Right atrium auricular region (tissue), 2 donors: ENCODE results near the gene TENM4. TPM values are rescaled to one million over a fixed set of nuclear protein-coding genes. Genes with fewer than 3 reads are reported as not detected.

ENCODE experiments used
- DNase-seq: peaks from one replicate; pipeline ENCODE4 v3.0.0-alpha.2; 2019; ENCODE audit warnings: low spot score
- H3K27ac ChIP-seq, 2 donors: fragments of 200-600 bp; sonication (generic); 1 replicate in 1 of 2; 2 replicates in 1 of 2; pipeline ENCODE4 v1.5.1; 2016 to 2019
- H3K27me3 ChIP-seq, 2 donors: fragments of 200-600 bp; sonication (generic); one replicate each; pipeline versions ENCODE4 v1.5.1 to v1.6.0; 2017 to 2019
- H3K36me3 ChIP-seq: fragments of 200-600 bp; sonication (generic); one replicate; pipeline ENCODE4 v1.5.1; 2016
- H3K4me1 ChIP-seq, 2 donors: fragments of 200-600 bp; sonication (generic); one replicate each; pipeline versions ENCODE4 v1.5.1 to v1.6.0; 2017 to 2019
- H3K4me3 ChIP-seq, 2 donors: fragments of 200-600 bp; sonication (generic); 1 replicate in 1 of 2; 2 replicates in 1 of 2; pipeline ENCODE4 v1.5.1; 2017 to 2019; ENCODE audit warnings: mild to moderate bottlenecking in 1 of 2, moderate library complexity in 1 of 2
- H3K9me3 ChIP-seq, 2 donors: fragments of 200-600 bp; sonication (generic); one replicate each; pipeline ENCODE4 v1.5.1; 2019
- total RNA-seq, 2 donors: library from RNA; depleted of rRNA; stranded (reverse); fragments of >200 nt; gene quantifications; one replicate each; pipeline ENCODE4 v1.1.0, GENCODE V29; 2016
- TF ChIP-seq, protein P1 (sequence below), 2 donors: fragments of 200-600 bp; sonication (generic); IDR thresholded peaks; one replicate each; pipeline ENCODE4 v1.5.1; 2019; ENCODE audit warnings: antibody characterized with exemption in 2 of 2

TENM4 gene
- total RNA-seq, 2 donors from 2014 or later = 0.30 to 0.98 TPM

DNA sequence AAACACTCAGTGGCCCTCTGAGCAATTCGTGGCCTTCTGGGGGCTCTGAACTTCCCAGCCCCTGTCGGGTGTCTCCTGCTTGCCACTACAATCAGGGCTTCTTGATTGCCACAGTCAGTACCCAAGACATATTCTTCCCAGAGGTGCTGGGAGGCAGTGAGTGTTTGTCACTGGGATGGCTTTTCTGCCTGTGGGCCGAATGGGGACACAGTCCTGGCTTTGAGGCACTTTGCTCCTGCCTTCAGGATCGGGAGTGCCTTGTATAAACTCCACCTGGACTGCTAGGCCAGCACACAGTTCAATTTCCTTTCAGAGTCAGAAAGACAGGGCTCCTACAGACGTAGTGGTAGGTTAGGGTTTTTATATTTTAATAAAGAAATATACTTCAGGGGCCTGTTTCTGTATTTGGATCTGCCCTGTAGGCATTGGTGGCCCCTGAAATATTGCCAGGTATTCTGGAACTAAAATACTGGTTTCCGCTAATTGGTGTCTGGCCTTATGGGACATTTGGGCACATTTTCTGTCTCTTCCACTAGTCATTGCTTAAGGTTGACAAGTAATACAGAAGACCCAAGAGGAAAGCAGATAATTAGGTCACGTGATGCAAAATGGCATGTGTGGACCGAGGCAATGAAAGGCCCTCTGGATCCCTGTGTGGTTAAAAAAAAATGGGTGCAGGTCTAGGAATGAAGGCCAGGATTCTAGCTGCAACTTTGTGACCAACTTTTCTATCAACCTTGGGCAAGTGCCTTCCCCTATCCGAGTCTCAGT lies 767.8 kb downstream of the TENM4 start:
- Histone ChIP-seq H3K27me3 (no peaks in the 10 kb centered on the region), H3K27ac (no peak overlapping the region), H3K9me3 (no peaks in the 10 kb centered on the region), H3K4me1 (no peaks in the 10 kb centered on the region), H3K4me3 (no peak overlapping the region), H3K36me3 (no peaks in the 10 kb centered on the region)
- TF ChIP-seq, protein P1, sequence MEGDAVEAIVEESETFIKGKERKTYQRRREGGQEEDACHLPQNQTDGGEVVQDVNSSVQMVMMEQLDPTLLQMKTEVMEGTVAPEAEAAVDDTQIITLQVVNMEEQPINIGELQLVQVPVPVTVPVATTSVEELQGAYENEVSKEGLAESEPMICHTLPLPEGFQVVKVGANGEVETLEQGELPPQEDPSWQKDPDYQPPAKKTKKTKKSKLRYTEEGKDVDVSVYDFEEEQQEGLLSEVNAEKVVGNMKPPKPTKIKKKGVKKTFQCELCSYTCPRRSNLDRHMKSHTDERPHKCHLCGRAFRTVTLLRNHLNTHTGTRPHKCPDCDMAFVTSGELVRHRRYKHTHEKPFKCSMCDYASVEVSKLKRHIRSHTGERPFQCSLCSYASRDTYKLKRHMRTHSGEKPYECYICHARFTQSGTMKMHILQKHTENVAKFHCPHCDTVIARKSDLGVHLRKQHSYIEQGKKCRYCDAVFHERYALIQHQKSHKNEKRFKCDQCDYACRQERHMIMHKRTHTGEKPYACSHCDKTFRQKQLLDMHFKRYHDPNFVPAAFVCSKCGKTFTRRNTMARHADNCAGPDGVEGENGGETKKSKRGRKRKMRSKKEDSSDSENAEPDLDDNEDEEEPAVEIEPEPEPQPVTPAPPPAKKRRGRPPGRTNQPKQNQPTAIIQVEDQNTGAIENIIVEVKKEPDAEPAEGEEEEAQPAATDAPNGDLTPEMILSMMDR (IDR thresholded peaks at IDR 0.05) = no peak
- no peak for DNase-seq

DNA sequence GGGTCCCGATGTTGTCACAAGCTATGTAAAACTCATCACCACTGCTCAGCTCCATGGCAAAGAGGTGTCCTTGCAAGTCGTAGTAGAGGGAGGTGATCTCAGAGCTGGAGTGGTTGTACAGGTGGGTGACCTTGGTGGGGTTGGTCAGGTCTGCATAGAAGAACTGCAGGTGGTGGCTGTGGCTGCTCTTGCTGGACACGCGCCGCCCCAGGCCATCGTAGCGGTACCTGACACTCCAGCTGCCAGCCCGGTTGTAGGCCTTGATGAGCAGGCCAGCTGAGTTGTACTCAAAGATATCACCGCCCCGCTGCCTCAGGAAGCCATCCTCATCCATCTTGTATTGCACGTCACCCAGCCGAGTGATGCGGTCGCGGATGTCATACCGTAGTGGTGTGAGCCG lies 771.6 kb downstream of the TENM4 start:
- H3K27ac ChIP-seq = no peak overlapping the region
- no peak overlapping the region for H3K4me3 ChIP-seq
- no peaks in the 10 kb centered on the region for H3K9me3 ChIP-seq
- H3K4me1 ChIP-seq = no peaks in the 10 kb centered on the region
- no peaks in the 10 kb centered on the region for H3K27me3 ChIP-seq
- TF ChIP-seq, protein P1 (IDR thresholded peaks at IDR 0.05) = no peak
- DNase-seq = no peak
- no peaks in the 10 kb centered on the region for H3K36me3 ChIP-seq

DNA sequence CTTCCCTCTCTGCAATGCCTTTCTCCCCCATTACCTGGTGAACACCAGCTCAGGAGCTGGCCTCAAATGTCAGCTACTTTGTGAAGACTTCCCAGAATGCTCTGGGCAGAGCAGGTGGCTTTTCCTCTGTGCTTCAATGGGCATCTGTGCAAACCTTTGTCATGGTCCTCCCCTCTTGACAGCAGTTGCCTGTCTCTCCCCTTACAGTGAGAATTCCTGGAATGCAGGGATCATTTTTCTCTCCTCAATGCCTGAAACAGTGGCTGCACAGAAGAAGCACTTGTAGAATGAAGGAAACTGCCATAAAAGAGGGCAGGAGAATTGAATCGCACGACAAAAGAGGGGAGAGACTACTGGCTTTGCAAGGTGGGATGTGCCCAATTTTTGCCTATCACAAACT lies 773.4 kb downstream of the TENM4 start:
- DNase-seq = no peak
- no peak overlapping the region for H3K4me3 ChIP-seq
- H3K4me1 ChIP-seq = no peaks in the 10 kb centered on the region
- H3K27ac ChIP-seq = no peak overlapping the region
- no peaks in the 10 kb centered on the region for H3K36me3 ChIP-seq
- H3K9me3 ChIP-seq = no peaks in the 10 kb centered on the region
- H3K27me3 ChIP-seq = no peaks in the 10 kb centered on the region
- TF ChIP-seq, protein P1 (IDR thresholded peaks at IDR 0.05) = no peak

DNA sequence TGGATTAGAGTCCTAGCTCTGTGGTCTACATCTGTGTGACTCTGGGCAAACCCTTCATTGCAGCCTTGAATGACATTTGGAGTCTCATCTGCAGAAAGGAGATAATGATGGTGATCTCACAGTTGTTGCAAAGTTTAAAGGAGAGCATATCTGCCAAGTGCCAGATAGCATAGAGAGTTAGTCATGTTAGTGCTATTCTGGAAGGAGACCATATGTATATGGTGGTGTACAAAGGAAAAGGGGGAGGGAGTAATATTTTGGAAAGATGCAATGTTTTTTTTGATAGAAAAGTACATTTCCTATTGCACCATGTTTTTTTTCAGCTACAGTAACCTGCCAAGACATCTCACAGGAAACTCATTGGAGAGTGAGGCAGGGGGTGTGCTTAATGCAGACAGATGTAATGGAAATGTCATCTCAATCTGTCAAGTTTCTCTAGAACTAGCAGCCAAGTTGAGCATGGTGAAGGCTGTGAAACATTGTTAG lies 774.1 kb downstream of the TENM4 start:
- no peak for DNase-seq
- H3K9me3 ChIP-seq = no peaks in the 10 kb centered on the region
- H3K4me1 ChIP-seq = no peaks in the 10 kb centered on the region
- H3K4me3 ChIP-seq = no peak overlapping the region
- H3K27me3 ChIP-seq = no peaks in the 10 kb centered on the region
- TF ChIP-seq, protein P1 (IDR thresholded peaks at IDR 0.05) = no peak
- no peaks in the 10 kb centered on the region for H3K36me3 ChIP-seq
- no peak overlapping the region for H3K27ac ChIP-seq

DNA sequence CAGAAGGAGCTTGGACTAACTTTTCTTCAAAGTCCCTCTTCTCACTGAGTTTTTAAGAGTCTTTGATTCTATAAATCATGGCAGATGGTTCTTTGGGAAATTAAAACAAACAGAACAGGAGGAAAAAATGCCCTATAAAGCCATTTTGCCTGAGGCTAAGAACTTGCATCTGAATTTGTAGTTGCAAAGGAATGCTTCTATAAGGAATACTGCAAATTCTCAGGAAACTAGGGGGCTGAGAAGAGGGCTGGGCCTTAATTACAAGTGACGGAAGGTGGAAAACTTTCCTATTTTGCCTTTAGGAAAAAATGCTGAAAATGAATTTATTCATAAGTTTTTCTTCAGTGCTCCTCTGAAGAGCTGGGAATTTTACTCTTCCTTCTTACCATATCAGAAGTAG lies 776.2 kb downstream of the TENM4 start:
- TF ChIP-seq, protein P1 (IDR thresholded peaks at IDR 0.05) = no peak
- Histone ChIP-seq H3K27ac (no peak overlapping the region), H3K27me3 (no peaks in the 10 kb centered on the region), H3K36me3 (no peaks in the 10 kb centered on the region), H3K4me3 (no peak overlapping the region), H3K4me1 (no peaks in the 10 kb centered on the region), H3K9me3 (no peaks in the 10 kb centered on the region)
- DNase-seq = no peak

DNA sequence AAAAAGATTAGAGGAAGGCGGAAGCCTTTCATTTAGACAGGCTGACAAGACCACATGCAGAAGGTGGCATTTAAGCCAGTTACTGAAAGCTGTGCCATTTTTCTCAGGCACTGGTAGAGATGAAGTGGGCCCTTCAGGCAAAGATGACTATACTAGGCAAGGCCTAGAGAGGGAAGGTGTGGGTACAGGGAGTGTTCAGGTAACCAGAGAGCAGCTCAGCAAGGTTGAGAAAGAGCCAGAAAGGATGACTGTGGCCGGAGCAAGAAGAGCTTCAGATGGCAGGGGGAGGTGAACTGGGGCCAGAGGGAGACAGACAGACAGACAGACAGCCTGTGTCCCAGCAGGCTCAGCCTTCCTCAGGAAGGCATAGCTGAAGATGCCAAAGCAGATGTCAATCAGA lies 778.0 kb downstream of the TENM4 start:
- H3K27me3 ChIP-seq = no peaks in the 10 kb centered on the region
- no peak overlapping the region for H3K4me3 ChIP-seq
- H3K9me3 ChIP-seq = no peaks in the 10 kb centered on the region
- TF ChIP-seq, protein P1 (IDR thresholded peaks at IDR 0.05) = no peak
- H3K36me3 ChIP-seq = no peaks in the 10 kb centered on the region
- H3K27ac ChIP-seq = no peak overlapping the region
- no peaks in the 10 kb centered on the region for H3K4me1 ChIP-seq
- DNase-seq = no peak
